Activated T-helper 9 cell treated with anti-CD3 and anti-CD28 coated beads, Interleukin-2, amount 50 U/mL, for 16 hours (primary cell): ENCODE measurements around the gene AK8.
"Not testable (repeated sequence)": the region's sequence is repeated elsewhere in the genome, so short reads cannot be mapped to it uniquely, and the experiment has no call there.

Experiments
- DNase-seq: peaks from one replicate; pipeline ENCODE4 v3.0.0-alpha.2; 2020; ENCODE audit warnings: low read depth

Gene AK8

GRCh38 chr9:132711846-132712245, 166.2 kb downstream of the AK8 start:
- no peak for DNase-seq

GRCh38 chr9:132711152-132711551, 166.9 kb downstream of the AK8 start:
- not testable (repeated sequence) for DNase-seq

DNA sequence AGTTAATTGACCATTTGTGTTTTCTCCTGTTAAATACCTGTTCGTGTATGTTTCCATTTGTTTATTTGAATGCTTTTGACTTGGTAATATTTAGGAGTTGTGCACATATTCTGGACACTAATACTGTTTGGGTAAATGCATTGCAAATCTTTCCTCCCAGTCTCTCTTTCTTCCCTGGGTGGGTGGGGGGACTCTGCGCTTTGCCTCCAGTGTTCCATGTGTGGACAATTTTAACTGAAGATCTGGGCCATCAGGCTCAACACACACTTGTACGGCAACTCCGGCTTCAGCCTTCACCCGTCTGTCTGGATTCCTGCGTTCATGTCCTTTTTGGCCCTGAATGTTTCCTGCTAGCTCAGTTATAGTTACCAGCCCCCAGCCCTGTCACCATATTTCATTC, 167.8 kb downstream of the AK8 start:
- no peak for DNase-seq

- no peak for DNase-seq
These were observed 169.2 kb downstream of the AK8 start for GRCh38 chr9:132708769-132709430.

GRCh38 chr9:132708239-132708638, 169.8 kb downstream of the AK8 start:
- DNase-seq = no peak

GRCh38 chr9:132703336-132703735, 174.7 kb downstream of the AK8 start:
- DNase-seq = no peak

DNA sequence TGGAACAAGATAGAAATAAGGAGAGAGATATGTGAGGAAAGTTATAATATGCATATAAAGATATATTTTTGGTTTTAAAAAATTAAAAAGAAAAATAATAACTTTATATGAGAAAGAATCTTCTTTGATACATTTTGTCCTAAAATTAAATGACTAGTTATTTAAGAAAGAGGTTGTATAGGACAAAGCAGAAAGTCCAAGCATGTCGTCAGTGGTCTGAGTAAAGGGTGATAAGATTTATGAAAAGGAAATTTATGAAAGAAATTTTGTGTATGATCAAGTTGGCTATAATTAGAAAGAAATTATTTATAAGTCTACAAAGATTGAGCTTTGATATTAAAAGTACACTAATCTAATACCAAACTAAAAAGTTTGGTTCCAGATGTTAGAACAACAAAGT, 175.8 kb downstream of the AK8 start:
- no peak for DNase-seq

GRCh38 chr9:132699956-132700355, 178.1 kb downstream of the AK8 start:
- DNase-seq = no peak

- no peak for DNase-seq
These were observed 179.1 kb downstream of the AK8 start for GRCh38 chr9:132698989-132699388.

GRCh38 chr9:132697230-132697629, 180.9 kb downstream of the AK8 start:
- no peak for DNase-seq

GRCh38 chr9:132694144-132694543, 183.9 kb downstream of the AK8 start:
- DNase-seq = no peak

DNA sequence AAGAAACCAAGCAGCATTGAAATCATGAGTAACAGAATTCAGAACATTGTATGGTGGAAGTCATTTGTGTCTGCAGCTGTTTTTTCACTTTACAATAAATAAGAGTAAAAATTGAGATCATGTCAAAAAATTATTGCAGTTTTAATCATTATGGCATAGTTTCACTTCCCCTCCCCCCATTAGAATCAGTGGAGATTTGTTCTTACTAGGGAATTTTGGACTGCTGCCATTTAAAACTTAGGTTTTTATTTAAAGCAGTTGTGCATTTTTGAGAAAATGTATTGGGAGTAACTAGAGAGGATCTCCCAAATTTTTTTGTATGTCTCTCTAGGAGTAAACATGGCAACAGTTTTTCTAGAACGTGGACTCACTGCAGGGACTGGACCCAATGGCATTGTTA, 187.4 kb downstream of the AK8 start:
- DNase-seq = no peak

- DNase-seq = no peak
These were observed 194.2 kb downstream of the AK8 start for GRCh38 chr9:132683873-132684272.

DNA sequence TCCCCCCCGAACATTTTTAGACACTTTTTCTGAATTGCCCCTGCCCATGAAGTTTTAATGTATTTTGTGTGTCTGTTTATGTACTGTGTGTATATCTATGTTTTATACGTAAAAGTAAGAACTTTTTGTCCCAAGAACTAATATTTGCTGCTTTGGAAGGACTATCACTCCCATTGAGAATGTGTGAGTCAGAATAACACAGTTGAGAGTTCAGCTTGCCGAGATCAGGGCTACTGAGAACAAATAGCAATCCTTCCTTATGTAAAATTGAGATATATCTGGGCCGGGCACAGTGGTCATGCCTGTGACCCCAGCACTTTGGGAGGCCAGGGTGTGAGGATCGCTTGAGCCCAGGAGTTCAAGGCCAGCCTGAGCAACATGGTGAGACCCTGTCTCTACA, 196.5 kb downstream of the AK8 start:
- DNase-seq = no peak

DNA sequence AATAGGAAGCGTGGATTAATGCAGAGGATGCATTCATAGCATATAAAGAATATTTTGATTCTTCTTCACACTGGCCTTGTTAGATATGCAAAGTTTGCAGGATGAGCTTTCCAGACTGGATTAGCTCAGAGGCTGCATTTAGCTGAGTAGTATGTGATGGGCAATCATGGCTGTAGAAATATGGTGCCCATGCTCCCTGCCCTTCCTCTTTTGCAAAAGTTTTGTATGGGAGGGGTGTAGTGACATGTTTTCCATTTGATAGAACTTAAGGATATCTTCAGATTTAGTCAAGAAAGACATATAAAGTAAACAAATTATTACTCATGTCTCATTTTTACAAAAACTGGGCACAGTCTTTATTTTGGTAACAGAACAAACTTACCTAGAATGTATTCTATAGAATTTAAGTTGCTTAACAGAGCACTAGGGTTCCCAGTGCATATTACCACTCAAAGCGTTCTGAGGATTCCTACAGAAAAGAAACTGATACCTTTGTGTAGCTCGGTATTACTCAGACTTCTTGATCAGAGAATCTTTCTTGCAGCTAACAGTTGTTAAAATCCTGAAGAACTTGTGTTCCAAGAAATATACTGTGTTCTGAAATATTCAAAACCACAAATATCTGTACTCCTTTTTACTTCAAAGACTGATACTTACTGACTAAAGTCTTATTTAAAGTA, 198.0 kb downstream of the AK8 start:
- no peak for DNase-seq

- no peak for DNase-seq
These were observed 200.1 kb downstream of the AK8 start for GRCh38 chr9:132677976-132678375.
